Kidney (tissue), 14 donors: ENCODE data around the gene SLC66A2. TPM values are rescaled to one million over a fixed set of nuclear protein-coding genes. Genes with fewer than 3 reads are reported as not detected.

Experiments used
- DNase-seq, 5 donors: peaks; one replicate each; pipeline ENCODE4 v3.0.0-alpha.2; 2013 to 2020
- FAIRE-seq: peaks from 2 replicates; lab custom pipeline; 2012; peaks lifted over from hg19 to GRCh38; lab: Jason Lieb, UNC
- H3K27ac ChIP-seq, 2 donors: one replicate each; pipeline ENCODE4 v1.7.0; 2013; ENCODE audit warnings: low read depth in 2 of 2, low read length in 2 of 2, inconsistent platforms in 1 of 2
- H3K27me3 ChIP-seq: one replicate; pipeline ENCODE4 v1.7.1; 2013; ENCODE audit warnings: low read length, inconsistent platforms; ENCODE audit not compliant: control insufficient read depth, insufficient read depth
- H3K36me3 ChIP-seq, 3 donors: one replicate each; pipeline versions ENCODE4 v1.7.0 to v1.7.1; 2013; ENCODE audit warnings: low read length in 3 of 3, control low read depth in 1 of 3, inconsistent platforms in 1 of 3; ENCODE audit not compliant: insufficient read depth in 3 of 3, control insufficient read depth in 2 of 3
- H3K4me1 ChIP-seq, 3 donors: one replicate each; pipeline versions ENCODE4 v1.7.0 to v1.7.1; 2013; ENCODE audit warnings: low read length in 3 of 3, inconsistent platforms in 1 of 3, low read depth in 1 of 3; ENCODE audit not compliant: control insufficient read depth in 2 of 3, insufficient read depth in 2 of 3
- H3K4me3 ChIP-seq, 3 donors: one replicate each; pipeline versions ENCODE4 v1.7.0 to v1.8.1; 2013; ENCODE audit warnings: low read length in 3 of 3, control low read depth in 1 of 3, inconsistent platforms in 1 of 3
- H3K9ac ChIP-seq, 3 donors: one replicate each; pipeline versions ENCODE4 v1.7.0 to v1.7.1; 2013; ENCODE audit warnings: low read length in 3 of 3, control low read depth in 1 of 3, inconsistent platforms in 1 of 3
- H3K9me3 ChIP-seq, 3 donors: one replicate each; pipeline versions ENCODE4 v1.7.0 to v1.7.1; 2013; ENCODE audit warnings: low read length in 3 of 3, control low read depth in 1 of 3, inconsistent platforms in 1 of 3; ENCODE audit not compliant: control insufficient read depth in 2 of 3, insufficient read depth in 1 of 3
- intact Hi-C: fragments of 100-400 bp; cut with DNase I; formaldehyde crosslinking; loops from one replicate; pipeline ENCODE4 v1.11.1; 2022
- polyA plus RNA-seq: library from polyadenylated mRNA; stranded (reverse); fragments of 350-450 nt; fragmentation: Illumina TruSeq; extraction: RNeasy Lipid Tissue Mini Kit (QIAGEN cat#74804); gene quantifications from one replicate; pipeline ENCODE4 v1.2.3, GENCODE V29; 2014; ENCODE audit warnings: low read depth, low replicate concordance; ENCODE audit not compliant: insufficient read depth
- total RNA-seq: library from RNA; stranded (reverse); fragmentation: NEBNext Ultra II Directional; extraction: Animal tissue kit (Norgen Biotek cat#: 25700); gene quantifications from one replicate; pipeline ENCODE4 v1.2.1, GENCODE V29; 2021
- TF ChIP-seq, protein P1 (sequence below): IDR thresholded peaks from 3 replicates; pipeline ENCODE4 v1.5.1; 2012; ENCODE audit warnings: mild to moderate bottlenecking, moderate library complexity, borderline replicate concordance; ENCODE audit not compliant: insufficient read depth; ENCODE audit errors: extremely low read depth
- donor health status: control.
- donor health status: control.
- donor health status: control.
- donor health status: control.
- donor health status: control.
- donor health status: DM: yes; HTN: yes; CAD: no.
- donor health status: Normal renal cell carcinoma (clear cell type).

Gene SLC66A2
- total and polyA plus RNA-seq, 2 donors from 2014 or later: 41.9 to 45.5 TPM

DNA sequence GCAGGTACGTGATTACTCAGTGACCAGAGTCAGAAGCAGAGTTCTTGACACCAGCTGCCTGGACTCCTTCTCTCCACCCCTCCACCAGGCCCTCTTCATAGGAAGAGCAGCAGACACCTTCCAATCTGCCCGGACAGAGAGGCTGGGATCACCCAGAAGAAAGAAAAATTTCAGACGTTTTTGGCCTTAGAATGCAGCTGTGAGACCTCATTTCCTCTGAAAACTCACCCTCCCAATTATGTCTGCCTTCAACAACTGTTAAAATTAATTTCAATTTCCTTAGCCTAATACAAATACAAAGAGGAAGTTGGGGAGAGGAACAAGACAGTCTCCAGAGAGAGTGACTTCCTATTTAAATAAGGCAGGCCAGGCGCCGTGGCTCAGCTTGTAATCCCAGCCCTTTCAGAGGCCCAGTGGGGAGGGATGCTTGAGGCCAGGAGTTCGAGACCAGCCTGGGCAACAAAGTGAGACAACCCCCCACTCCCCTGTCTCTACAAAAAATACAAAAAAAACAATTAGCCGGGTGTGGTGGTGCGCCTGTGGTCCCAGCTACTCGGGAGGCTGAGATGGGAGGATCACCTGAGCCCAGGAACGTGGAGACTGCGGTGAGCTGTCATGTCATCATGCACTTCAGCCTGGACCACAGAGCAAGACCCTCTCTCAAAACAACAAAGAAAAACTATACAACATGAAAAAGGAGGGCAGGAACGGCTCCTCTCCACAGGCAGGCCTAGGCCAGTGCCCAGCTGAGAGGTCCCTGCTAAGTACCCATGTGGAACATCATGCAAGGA is 1.6 kb downstream of the SLC66A2 start:
- TF ChIP-seq, protein P1, sequence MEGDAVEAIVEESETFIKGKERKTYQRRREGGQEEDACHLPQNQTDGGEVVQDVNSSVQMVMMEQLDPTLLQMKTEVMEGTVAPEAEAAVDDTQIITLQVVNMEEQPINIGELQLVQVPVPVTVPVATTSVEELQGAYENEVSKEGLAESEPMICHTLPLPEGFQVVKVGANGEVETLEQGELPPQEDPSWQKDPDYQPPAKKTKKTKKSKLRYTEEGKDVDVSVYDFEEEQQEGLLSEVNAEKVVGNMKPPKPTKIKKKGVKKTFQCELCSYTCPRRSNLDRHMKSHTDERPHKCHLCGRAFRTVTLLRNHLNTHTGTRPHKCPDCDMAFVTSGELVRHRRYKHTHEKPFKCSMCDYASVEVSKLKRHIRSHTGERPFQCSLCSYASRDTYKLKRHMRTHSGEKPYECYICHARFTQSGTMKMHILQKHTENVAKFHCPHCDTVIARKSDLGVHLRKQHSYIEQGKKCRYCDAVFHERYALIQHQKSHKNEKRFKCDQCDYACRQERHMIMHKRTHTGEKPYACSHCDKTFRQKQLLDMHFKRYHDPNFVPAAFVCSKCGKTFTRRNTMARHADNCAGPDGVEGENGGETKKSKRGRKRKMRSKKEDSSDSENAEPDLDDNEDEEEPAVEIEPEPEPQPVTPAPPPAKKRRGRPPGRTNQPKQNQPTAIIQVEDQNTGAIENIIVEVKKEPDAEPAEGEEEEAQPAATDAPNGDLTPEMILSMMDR: no peak
- H3K36me3 ChIP-seq: peaks cover 0 to 16% (median 0%) of the 10 kb centered on the region in 3 donors
- intact Hi-C loops: no loop called here
- FAIRE-seq (no peak), DNase-seq (peak in 3 of 5 donors; percentile 43 to 72 (median 69))
- H3K4me1 ChIP-seq: peaks cover 0 to 43% (median 37%) of the 10 kb centered on the region in 3 donors
- peak overlapping the region; percentile 32 to 92 (median 82) for H3K9ac ChIP-seq
- no peaks in the 10 kb centered on the region for H3K9me3 ChIP-seq
- no peaks in the 10 kb centered on the region for H3K27me3 ChIP-seq
- H3K27ac ChIP-seq: peak overlapping the region; percentile 83 to 84
- peak overlapping the region; percentile 54 to 84 (median 83) for H3K4me3 ChIP-seq

DNA sequence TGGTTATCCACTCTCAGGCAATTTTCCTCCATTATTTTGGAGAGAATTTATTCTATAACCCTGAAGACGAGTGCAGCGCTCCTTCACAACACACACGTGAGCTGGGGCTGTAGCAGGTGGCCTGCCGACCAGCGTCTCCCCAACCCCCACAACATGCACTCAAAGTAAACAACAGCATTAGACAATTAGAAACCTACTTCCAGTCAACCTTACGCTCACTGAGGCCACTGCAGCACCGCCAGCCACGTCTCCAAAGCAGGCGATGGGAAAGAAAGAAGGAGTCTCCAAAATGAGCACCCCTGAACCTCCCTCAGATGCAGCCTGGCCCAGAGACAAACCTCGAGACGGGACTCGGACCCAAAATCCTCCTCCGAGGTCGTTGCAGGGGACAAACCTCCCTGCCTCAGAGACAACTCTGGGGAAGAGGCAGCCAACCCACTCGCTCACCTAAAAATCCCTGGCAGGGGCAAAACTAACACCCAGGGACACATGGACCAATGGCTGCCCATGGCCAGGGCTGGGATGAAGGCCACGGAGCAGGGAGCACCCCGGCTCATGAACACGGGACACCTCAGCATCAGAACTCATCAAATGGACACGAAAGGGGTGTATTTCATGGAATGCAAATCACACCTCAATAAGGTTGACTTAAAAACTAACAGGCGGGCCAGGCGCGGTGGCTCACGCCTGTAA is 2.6 kb downstream of the SLC66A2 start:
- TF ChIP-seq, protein P1: no peak
- DNase-seq (peak in 2 of 5 donors; percentile 31 to 56), FAIRE-seq (no peak)
- no peaks in the 10 kb centered on the region for H3K9me3 ChIP-seq
- H3K27me3 ChIP-seq: no peaks in the 10 kb centered on the region
- H3K9ac ChIP-seq: peak overlapping the region in 1 of 3 donors; percentile 82
- H3K27ac ChIP-seq: peak overlapping the region; percentile 39 to 74
- peaks cover 0 to 16% (median 0%) of the 10 kb centered on the region in 3 donors for H3K36me3 ChIP-seq
- H3K4me1 ChIP-seq: peaks cover 0 to 39% (median 36%) of the 10 kb centered on the region in 3 donors
- intact Hi-C loops: no loop called here
- H3K4me3 ChIP-seq: peak overlapping the region in 2 of 3 donors; percentile 9 to 84

DNA sequence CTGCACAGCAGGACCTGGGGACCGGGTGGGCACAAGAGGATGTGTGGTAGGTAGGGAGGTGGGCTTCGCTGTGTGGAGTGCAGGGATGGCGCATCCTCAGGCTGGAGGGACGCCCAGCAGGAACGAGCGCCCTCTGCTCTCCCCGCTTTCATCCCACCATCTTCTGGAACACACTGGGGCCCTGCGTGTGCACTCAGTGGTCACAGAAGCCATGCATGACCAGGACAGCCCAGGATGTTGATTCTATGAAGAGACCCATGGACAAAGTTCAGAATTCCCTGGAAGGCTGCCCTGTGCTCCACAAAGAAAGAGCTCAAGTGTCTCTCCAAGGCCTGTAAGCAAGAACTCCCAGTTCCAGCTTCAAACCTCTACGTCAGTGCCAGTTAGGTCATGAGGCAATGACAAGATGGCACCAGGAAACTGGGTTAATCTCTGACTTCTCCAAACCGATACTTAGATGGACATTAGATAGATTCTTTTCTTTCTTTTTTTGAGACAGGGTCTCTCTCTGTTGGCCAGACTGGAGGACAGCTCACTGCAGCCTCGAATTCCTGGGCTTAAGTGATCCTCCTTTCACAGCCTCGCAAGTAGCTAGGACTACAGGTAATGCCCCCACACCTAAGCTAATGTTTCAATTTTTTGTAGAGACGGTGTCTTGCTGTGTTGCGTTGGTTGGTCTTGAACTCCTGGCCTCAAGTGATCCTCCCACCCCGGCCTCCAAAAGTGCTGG is 3.4 kb downstream of the SLC66A2 start:
- DNase-seq (peak in 2 of 5 donors; percentile 25 to 59), FAIRE-seq (no peak)
- H3K27me3 ChIP-seq: no peaks in the 10 kb centered on the region
- TF ChIP-seq, protein P1: no peak
- intact Hi-C loops: no loop called here
- H3K4me3 ChIP-seq: peak overlapping the region in 1 of 3 donors; percentile 1
- peaks cover 0 to 39% (median 36%) of the 10 kb centered on the region in 3 donors for H3K4me1 ChIP-seq
- no peak overlapping the region for H3K9ac ChIP-seq
- peak overlapping the region; percentile 39 to 74 for H3K27ac ChIP-seq
- peaks cover 0 to 19% (median 2%) of the 10 kb centered on the region in 3 donors for H3K36me3 ChIP-seq
- no peaks in the 10 kb centered on the region for H3K9me3 ChIP-seq
